Neural progenitor cell (in vitro differentiated cells): ENCODE data around the gene ZNF331.

Source experiments
- CTCF ChIP-seq: fragments of 200-600 bp; sonication (generic); IDR thresholded peaks from 2 replicates; pipeline ENCODE4 v1.5.1; 2017; ENCODE audit warnings: antibody characterized with exemption, mild to moderate bottlenecking
- EZH2phosphoT487 ChIP-seq: fragments of 200-600 bp; sonication (generic); IDR thresholded peaks from 2 replicates; pipeline ENCODE4 v1.6.1; 2017; ENCODE audit warnings: antibody characterized with exemption

- TF ChIP-seq CTCF (no peak), EZH2phosphoT487 (no peak)
These were observed 39.2 kb downstream of the ZNF331 start for GRCh38 chr19:53576941-53577653.
